C4-2B (cell line): ENCODE results near the gene PSMD3.

Experiments used
- ZFX ChIP-seq: fragments of 450-650 bp; IDR thresholded peaks from 2 replicates; pipeline ENCODE4 v1.6.1; 2017
- TF ChIP-seq, protein P1 (sequence below): fragments of 450-650 bp; conservative IDR thresholded peaks from 2 replicates; pipeline ENCODE4 v1.5.1; 2017; ENCODE audit warnings: mild to moderate bottlenecking

GRCh38 chr17:39994448-39994847 is 13.8 kb downstream of the PSMD3 start:
- TF ChIP-seq, protein P1, sequence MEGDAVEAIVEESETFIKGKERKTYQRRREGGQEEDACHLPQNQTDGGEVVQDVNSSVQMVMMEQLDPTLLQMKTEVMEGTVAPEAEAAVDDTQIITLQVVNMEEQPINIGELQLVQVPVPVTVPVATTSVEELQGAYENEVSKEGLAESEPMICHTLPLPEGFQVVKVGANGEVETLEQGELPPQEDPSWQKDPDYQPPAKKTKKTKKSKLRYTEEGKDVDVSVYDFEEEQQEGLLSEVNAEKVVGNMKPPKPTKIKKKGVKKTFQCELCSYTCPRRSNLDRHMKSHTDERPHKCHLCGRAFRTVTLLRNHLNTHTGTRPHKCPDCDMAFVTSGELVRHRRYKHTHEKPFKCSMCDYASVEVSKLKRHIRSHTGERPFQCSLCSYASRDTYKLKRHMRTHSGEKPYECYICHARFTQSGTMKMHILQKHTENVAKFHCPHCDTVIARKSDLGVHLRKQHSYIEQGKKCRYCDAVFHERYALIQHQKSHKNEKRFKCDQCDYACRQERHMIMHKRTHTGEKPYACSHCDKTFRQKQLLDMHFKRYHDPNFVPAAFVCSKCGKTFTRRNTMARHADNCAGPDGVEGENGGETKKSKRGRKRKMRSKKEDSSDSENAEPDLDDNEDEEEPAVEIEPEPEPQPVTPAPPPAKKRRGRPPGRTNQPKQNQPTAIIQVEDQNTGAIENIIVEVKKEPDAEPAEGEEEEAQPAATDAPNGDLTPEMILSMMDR, result no peak
- no peak for TF ChIP-seq ZFX
